Stimulated activated CD8-positive, alpha-beta memory T cell treated with anti-CD3 and anti-CD28 coated beads, Interleukin-2, amount 100 ng/mL, for 48 hours (primary cell): ENCODE results near the gene TINCR.
"Not testable (repeated sequence)": the region's sequence is repeated elsewhere in the genome, so short reads cannot be mapped to it uniquely, and the experiment has no call there.

Source experiments
- DNase-seq, 2 donors: peaks; one replicate each; pipeline ENCODE4 v3.0.0-alpha.2; 2020; ENCODE audit warnings: low read depth in 2 of 2

Gene TINCR

DNA sequence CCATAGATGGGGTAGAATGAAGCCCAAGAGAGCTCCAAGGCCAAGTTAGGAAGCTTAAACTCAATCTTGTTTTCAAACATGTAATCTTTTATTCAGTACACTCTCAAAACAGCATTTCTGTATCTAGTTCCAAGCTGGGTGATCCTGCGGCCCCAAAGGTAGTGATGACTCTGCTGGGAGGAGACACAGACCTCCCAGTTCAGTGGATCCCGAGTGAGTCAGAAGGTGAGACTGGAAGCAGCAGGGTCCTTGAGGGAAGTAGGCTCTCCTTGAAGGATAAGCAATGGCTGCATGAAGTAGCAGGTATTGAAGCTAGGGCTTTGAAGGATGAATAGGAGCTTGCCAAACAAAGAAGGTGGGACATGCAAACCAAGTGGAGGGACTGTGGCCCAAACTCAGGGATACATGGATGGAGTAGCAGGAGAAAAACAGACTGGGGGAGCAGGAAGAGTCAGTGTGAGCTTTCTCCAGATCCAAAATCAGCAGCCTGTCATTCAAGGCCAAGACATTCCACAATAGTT is 9.6 kb downstream of the TINCR start:
- DNase-seq, result no peak

DNA sequence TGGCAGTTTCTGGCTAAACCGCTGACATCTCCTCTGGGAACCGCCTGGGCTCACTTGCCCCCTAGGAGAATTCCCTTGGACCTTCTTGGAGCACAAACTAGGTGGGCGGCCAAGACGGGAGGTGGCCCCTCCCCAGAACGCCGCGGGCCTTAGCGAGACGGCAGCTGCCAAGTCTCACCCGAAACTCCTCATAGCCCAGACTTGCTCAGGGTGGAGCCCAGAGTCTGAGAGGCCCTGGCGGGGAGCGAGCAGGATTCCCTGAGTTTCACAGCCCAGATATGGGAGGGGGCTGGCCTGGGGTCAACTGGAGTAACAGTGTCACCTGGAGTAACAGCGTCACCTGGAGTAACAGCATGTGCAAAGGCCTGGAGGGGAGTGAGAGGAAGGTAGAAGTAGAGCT is 10.1 kb downstream of the TINCR start:
- DNase-seq, result no peak

DNA sequence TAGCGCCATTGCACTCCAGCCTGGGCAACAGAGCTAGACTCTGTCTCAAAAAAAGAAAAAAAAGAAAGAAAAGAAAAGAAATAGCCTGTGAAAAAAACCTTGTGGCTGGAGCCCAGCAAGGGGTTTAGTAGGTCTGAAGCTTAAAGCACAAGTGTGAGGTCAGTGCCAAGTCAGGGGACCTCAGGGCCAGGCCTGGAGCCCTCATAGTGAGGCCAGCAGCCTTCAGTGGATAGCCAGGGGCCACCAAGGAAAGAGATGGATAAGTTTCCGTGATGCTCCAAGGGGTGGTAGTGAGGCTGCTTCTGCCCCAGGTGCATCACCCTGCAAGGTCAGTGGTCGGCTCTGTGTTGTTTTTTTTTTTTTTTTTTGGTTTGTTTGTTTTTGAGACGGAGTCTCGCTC is 12.9 kb downstream of the TINCR start:
- no peak for DNase-seq

DNA sequence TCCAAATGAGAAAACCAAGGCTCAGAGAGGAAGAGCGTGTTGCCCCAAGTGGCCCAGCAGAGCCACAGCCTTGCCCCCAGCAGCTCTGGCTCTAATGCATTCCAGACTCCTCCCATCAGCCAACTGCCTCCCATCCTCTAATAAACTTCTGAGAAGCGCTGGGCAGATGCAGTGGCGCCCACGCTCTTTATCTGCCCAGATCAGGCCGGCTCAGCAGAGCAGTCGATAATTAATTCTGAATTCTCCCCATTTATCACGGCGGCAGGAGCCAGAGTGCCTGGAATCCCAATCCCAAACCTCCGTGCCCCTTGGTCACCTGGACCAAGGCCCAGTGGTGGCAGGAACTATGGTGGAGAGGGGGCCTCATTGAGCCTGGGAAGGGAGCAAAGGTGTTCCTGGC is 13.9 kb downstream of the TINCR start:
- DNase-seq, result no peak

DNA sequence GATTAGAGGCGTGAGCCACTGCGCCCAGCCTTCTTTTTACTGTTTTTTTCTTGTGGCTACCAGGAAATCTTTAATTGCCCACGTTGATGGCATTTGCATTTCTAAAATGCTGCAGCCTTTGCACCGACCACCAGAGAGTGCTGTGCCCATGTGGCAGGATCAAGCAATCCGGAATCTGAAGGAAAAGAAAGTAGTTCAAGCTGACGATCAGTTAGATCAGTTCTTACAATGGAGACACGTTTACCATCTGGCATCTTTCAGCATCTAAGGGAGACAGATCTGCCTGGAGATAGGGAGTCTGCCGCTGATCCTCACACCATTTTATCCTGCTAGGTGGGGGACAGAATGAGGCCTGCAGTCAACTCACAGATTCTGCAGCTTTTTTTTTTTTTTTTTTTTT is 19.9 kb downstream of the TINCR start:
- peak in 1 of 2 donors; percentile 8 for DNase-seq

DNA sequence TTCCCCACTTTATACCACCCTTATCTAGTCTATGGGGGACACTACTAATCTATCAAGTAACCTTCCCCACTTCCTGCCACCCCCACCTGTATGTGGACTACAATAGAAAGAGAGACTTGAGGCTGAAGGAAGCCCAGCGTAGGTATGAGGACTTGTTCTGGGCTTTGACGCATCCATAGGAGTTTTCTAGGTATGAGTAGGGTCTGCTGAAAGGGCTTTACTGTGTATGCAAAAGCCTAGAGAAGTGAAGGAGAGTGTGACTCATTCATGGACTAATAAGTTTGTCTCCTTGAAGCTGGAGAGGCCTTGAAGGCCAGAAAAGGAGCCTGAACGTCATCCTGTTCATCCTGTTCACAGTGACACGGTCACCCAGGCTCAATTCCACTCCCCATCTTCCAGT is 21.8 kb downstream of the TINCR start:
- no peak for DNase-seq

DNA sequence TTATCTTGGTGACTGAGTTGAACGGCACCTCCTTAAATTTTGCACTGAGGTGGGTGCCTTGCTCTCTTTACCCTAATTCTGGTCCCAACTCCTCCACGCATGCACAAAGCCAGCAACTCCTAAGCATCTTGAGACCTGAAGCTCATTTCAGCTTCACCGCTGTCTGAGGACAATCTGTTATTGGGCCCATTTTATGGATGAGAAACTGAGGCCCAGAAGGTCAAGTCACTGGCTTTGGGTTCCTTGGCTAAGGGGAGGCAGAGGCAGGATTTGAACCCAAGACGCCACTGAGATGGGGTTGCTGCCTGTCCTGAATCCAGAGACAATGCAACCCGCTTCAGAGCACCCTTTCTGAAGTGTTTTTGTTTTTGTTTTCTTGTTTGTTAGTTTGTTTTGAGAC is 22.7 kb downstream of the TINCR start:
- no peak for DNase-seq

DNA sequence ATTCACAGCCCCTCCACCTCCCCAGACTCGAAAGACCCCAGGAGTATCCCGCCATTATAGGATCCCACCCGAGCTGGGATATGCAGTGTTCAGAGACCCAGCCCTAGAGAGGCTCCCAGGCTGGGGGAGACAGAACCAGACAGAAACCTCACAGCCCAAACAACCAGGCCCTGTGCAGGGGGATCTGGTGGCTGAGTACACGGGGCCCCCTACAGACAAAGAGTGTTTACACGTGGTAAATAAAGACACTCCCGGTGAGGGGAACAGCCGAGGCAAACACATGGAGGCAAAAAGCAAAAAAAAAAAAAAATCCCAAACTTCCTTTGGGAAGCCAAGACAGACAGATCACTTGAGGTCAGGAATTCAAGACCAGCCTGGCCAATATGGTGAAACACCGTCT is 25.1 kb downstream of the TINCR start:
- no peak for DNase-seq

DNA sequence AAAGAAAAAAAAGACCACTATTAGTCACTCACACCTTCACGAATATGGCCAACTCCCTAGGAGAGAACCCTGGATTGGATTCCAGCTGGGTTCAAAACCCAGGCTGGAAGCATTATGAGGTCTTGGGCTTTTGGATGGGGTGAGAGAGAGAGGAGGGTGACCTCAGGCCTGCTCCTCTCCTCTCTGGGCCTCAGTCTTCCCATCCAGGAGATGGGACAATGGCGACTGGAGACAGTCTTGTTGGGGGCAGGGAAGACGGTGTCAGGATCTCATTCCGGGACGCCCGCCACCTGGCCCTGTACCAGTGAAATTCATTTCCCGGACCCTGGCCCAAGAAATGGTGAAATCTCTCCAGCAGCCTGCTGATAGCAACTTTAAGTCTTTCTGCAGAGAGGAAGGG is 26.3 kb downstream of the TINCR start:
- DNase-seq, result no peak

DNA sequence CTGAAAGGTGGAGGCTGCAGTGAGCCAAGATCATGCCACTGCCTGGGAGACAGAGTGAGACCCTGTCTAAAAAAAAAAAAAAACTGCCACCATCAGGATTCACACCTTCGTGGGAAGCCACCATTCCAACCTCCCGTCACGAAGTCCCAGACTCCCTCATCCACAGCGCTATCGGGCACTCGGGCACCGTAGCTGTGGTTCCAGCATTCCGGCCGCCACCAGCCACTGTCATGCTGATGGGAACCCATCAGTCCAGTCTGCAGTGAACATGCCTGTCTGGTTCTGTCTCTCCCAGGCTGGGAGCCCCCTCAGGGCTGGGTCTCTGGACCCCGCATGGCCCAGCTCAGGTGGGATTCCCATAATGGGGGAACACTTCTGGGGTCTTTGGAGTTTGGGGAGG is 27.5 kb downstream of the TINCR start:
- DNase-seq, result no peak

DNA sequence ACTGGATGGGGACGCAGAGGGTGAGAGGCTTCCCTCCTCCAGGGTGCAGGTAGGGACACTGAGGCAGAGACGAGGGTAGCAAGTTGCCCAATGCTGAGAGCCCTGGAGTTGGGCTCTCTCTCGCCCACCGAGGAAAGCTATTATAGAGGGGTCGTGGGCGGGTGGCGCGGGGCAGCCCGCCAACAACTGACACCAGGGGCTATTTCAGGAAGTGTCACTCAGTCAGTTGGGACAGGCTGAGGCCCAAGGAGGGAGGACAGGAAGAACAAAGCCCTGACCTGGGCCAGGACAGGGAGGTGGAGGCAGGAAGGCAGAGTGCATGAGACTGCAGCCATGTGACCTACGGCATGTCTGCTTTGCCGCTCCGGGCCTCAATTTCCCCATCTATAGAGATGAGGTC is 29.9 kb downstream of the TINCR start:
- DNase-seq, result no peak

DNA sequence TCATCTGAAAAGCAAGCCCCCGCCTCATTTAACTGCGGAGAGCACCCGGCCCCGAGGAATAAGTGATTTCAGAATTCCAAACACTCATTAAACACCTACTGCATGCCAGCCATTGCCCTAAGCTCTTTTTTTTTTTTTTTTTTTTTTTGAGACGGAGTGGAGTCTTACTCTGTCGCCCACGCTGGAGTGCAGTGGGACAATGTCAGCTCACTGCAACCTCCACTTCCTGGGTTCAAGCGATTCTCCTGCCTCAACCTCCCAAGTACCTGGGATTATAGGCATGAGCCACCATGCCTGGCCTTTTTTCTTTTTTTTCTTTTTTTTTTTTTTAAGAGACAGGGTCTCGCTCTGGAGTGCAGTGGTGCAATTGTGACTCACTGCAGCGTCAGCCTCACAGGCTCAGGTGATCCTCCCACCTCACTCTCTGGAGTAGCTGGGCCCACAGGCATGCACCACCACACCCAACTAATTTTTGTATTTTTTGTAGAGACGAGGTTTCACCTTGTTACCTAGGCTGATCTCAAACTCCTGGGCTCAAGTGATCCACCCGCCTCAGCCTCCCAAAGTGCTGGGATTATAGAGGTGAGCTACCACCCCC is 30.7 kb downstream of the TINCR start:
- DNase-seq, result not testable (repeated sequence)

DNA sequence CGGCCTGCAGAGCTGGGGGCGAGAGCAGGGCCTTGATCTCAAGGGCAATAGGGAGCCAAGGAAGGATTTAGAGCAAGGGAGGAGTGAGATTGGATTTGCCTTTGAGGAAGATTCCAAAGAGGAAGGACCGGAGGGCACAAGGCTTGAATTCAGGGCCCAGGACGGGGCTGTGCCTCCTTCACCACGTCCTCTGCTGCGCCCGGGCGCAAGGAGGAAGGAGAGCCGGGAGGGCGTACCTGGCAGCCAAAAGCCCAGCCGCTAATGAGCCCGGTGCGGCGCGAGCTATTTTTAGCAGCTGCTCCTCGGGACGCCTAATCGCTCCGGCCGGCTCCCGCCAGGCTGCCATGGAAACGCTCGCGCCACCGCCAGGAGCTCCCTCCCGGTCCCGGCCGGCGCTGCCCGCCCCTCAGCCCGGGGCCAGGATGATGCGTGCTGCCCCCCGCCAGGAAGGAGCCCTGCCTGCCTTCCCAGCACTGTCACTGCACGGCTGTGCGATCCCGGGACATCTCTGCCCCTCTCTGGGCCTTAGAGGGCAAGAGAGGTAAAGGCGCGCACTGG is 31.3 kb downstream of the TINCR start:
- DNase-seq, result no peak

DNA sequence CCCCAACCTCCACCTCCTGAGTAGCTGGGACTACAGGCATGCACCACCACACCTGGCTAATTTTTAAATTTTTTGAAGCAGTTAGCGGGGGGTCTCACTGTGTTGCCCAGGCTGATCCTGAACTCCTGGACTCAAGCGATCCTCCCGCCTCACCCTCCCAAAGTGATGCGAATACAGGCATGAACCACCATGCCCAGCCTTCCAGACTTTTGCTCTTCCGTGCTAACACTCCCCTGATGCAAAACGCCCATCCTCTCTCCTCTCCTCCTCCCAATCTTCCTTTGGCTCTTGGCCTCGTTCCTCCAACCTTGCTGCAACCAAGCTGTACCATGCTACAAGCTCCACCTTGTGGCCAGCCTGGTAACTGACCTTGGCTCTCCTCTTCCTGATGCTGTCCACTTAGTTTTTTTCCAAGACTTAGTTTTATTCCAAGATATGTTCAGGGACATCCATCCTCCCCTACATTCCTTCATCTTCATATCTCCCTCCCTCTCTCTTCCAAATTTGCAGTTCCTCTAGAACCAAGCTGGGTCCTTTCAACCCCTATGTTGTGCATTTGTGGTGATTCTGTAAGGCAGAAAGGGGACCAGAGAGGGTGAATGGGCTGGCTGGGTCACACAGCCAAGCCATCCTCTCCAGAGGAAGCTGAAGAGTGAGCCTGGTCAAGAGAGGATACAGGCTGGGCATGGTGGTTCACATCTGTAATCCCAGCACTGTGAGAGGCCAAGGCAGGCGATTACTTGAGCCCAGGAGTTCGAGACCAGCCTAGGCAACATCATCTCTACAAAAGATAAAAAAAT is 32.8 kb downstream of the TINCR start:
- DNase-seq, result peak; percentile 12 to 13

DNA sequence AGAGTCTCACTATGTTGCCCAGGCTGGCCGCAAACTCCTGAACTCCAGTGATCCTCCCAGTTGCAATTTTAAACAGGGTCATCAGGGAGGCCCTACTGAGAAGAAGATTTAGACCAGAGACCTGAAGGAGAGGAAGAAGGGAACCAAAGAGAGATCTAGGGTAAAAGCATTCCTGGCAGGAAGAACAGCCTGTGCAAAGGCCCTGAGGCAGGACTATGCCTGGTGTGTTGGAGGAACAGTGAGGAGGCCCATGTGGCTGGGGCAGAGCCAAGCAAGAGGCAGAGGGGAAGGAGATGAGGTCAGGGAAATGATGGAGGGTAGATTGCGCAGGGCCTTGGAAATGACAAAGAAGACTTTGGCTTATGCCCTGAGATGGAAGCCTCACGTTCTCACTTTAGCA is 34.5 kb downstream of the TINCR start:
- DNase-seq, result no peak

DNA sequence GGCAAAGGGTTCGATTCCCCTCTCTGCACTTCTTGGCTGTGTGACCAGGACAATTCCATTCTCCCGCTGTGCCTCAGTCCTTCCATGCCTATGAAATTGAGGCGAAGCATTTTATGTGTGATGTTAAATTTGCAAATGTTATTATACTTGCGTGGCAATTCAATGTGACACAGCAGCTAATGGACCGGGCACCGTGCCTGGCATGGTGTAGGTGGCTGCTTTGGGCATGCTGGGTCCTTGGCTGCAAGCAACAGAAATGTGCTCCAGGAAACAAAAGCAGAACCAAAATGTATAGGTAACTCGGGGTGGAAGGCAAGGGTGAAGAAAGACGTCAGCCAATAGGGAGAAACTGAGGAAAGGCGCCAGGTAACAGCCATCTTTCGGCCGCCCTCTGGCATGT is 37.1 kb downstream of the TINCR start:
- no peak for DNase-seq

DNA sequence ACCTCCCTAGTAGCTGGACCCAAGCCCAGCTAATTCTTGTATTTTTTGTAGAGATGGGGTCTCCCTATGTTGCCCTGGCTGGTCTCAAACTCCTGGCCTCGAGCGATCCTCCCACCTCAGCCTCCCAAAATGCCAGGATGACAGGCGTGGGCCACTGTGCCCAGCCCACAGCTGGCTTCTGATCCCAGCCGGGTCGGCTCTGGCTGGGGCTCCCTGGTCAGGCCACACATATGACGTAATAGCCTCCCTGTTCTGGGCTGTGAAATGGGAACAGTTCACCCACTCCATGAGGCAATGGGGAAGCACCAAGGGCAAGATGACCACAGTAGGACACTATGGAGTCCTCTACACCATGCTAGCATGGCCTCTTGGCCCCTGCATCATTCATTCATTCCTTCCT is 41.1 kb downstream of the TINCR start:
- DNase-seq, result no peak

DNA sequence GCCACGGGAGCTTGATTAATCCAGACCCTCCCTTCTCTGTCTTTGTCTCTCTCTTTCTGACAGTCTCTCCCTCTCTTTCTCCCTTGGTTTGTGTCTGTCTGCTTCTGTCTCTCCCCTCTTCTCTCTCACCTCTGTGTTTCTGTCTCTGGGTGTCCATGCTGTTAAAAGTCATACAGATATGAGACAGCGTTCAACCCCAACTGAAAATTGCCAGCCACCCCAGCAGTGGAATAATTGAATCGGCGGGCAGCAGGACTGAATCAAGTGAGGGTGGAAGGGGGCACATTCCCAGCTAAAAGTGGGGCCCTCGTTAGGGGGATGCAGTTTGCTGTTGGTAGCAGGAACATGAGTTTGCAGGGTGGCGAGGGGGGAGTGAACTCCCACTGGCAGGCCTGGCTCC is 43.7 kb downstream of the TINCR start:
- DNase-seq, result no peak

DNA sequence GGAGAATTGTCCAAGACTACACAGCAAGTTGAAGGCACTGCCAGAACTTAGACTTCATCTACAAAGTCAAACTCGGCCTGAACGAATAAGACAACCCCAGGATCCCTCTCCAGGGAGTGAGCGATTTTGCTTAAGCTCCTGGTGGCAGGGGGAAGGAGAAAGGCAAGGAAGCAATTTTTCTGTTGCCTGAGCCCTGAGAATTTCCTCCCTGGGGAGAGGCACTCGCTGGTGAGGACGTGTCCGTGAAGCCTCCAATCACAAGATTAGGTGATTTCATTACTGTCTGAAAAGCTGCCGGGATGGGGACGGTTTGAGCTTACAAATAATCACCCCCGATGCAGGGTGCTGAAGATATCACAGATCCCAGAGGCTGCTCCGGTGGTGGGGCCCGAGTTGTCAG is 45.6 kb downstream of the TINCR start:
- DNase-seq, result no peak

DNA sequence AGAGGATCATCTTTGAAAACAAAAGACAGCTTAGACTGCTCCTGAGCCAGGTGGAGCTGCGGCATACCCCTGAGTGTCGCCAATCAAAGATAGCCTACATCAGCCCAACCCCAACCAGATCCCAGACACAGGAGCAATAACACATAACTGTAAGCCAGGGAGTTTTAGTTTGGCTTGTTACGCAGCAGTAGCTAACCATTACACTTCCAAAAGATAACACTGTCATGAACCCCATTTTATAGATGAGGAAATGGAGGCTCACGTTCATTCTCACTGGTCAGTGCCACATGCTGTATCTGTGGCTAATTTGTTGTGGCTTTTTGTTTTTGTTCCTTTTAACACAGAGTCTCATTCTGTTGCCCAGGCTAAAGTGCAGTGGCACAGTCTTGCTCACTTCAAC is 47.3 kb downstream of the TINCR start:
- no peak for DNase-seq

DNA sequence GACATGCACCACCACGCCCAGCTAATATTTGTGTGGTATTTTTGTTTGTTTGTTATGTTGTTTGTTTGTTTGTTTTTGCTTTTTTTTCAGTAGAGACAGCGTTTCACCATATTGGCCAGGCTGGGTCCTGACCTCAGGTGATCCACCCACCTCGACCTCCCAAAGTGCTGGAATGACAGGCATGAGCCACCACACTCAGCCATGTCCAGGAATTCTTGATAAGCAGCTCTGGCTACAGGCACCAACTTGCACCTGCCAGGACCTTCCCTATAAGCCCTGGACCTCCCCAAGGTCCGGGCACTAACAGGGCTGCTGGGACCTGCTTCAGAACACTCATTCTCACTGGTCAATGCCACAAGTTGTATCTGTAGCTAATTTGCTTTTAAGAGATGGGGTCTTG is 48.7 kb downstream of the TINCR start:
- DNase-seq, result no peak

DNA sequence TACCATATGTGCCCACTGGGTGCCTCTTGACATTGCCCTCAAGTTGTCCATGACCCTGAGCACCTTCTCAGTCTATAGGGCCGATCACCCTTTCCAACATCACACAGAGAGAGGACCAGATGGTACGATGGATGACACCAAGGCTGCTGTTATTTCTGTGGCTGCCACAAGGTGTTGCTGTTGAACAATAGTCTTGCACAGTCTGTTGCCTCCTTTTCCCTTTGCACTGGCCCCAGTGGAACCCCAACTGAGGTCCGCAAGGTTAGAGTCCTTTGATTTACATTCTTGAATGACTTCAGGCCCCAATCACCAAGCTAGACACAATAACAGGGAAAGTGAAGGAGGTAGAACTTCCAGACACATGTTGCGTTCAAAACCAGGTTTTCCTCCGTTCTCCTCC is 52.0 kb downstream of the TINCR start:
- DNase-seq, result no peak

DNA sequence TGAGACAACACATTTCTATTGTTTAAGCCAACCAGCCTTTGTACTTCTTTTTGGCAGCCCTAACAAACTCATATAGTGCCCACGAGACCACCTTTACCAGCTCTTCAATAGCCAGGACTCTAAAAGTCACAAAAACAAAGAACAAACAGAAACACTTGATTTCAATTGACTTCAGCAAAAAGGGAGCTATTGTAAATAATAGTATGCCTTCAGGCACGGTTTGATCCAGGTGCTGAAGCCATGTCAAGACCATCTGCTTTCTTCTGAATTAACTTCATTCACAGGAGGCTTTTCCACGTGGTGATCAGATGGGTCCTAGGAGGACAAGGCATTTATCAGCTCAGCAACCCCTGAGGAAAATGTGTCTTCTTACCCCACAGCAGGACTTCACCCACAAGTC is 53.8 kb downstream of the TINCR start:
- no peak for DNase-seq
